Activated CD8-positive, alpha-beta T cell treated with anti-CD3 and anti-CD28 coated beads, Interleukin-2, amount 10 ng/mL, durations not matched to agents 7 days and 5 days (primary cell): ENCODE measurements around the gene SLC9C2. TPM values are rescaled to one million over a fixed set of nuclear protein-coding genes. Genes with fewer than 3 reads are reported as not detected.
"Not testable (repeated sequence)": the region's sequence is repeated elsewhere in the genome, so short reads cannot be mapped to it uniquely, and the experiment has no call there.

ENCODE experiments used
- ATAC-seq: fragments of 150-1000 bp; cut with Tn5 transposase; one replicate; pipeline ENCODE4 v1.10.0; 2021; ENCODE audit warnings: moderate library complexity
- CTCF ChIA-PET: fragments of 350-600 bp; sonication (Branson Sonifier 250); formaldehyde crosslinking; loops from one replicate; lab custom pipeline; 2021; ENCODE audit warnings: antibody characterized with exemption; lab: Charles Lee
- POLR2A ChIA-PET: fragments of 350-600 bp; sonication (Branson Sonifier 250); formaldehyde crosslinking; loops from one replicate; lab custom pipeline; 2021; ENCODE audit warnings: antibody characterized with exemption; lab: Charles Lee
- DNase-seq: peaks from one replicate; pipeline ENCODE4 v3.0.0-alpha.2; 2020
- H3K27ac Mint-ChIP-seq: one replicate; pipeline ENCODE4 v1.8.0; 2021; ENCODE audit warnings: mild to moderate bottlenecking, mixed read lengths
- H3K27me3 Mint-ChIP-seq: one replicate; pipeline ENCODE4 v1.8.0; 2021; ENCODE audit warnings: low read depth, mixed read lengths
- H3K36me3 Mint-ChIP-seq: one replicate; pipeline ENCODE4 v1.8.0; 2021; ENCODE audit warnings: low read depth, mixed read lengths
- H3K4me1 Mint-ChIP-seq: one replicate; pipeline ENCODE4 v1.8.0; 2021; ENCODE audit warnings: low read depth, mixed read lengths
- H3K4me3 Mint-ChIP-seq: one replicate; pipeline ENCODE4 v1.8.0; 2021; ENCODE audit warnings: mild to moderate bottlenecking, mixed read lengths
- H3K9me3 Mint-ChIP-seq: one replicate; pipeline ENCODE4 v1.8.0; 2022; ENCODE audit warnings: mixed read lengths; ENCODE audit not compliant: insufficient read depth
- total RNA-seq, 2 experiments: library from RNA; stranded (reverse); gene quantifications; one replicate each; pipeline ENCODE4 v1.2.3, GENCODE V29; 2021

SLC9C2 gene
- total RNA-seq, 2 experiments from 2014 or later, result not detected

- DNase-seq, H3K9me3 Mint-ChIP-seq, H3K27me3 Mint-ChIP-seq, H3K27ac Mint-ChIP-seq, POLR2A ChIA-PET, ATAC-seq, H3K4me3 Mint-ChIP-seq, H3K36me3 Mint-ChIP-seq: not testable (repeated sequence)
- CTCF ChIA-PET, result interaction anchor here (1.4 kb wide), 1 partner anchor 8 kb away, joined by 4 read pairs; no protein-coding TSS in a partner anchor
- peaks cover 12% of the 10 kb centered on the region for H3K4me1 Mint-ChIP-seq
These were observed 88.4 kb downstream of the SLC9C2 start for GRCh38 chr1:173514503-173514902.

- POLR2A ChIA-PET, result no interaction called here
- H3K9me3 Mint-ChIP-seq, result peaks cover 7% of the 10 kb centered on the region
- no peak overlapping the region for H3K4me3 Mint-ChIP-seq
- no peaks in the 10 kb centered on the region for H3K4me1 Mint-ChIP-seq
- H3K27me3 Mint-ChIP-seq, result peaks cover 7% of the 10 kb centered on the region
- no peak overlapping the region for H3K27ac Mint-ChIP-seq
- CTCF ChIA-PET, result interaction anchor here (1.2 kb wide), 2 partner anchors 15 to 81 kb away, joined by 3 to 4 read pairs; no protein-coding TSS in a partner anchor
- ATAC-seq (no peak), DNase-seq (no peak)
- H3K36me3 Mint-ChIP-seq, result peaks cover 2% of the 10 kb centered on the region
These were observed 93.1 kb downstream of the SLC9C2 start for GRCh38 chr1:173509797-173510196.

DNA sequence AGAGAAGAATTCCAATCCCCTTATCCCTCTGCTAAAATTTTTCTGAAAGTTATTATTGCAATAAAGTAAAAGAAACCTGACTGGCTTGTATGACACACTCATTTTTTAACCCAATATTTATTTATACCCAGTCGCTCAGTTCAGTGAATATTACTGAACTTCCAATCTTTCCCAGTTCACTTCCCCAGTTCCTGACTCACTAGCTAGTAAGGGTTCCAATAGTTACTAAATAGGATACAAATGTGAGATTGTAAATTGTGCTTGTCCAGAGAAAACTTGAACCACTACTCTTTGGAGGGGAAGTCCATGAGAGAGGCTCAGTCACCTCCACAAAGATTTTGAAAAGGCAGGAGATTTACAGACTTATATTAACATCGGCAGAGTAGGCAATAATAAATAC, 94.3 kb downstream of the SLC9C2 start:
- H3K9me3 Mint-ChIP-seq, result peaks cover 5% of the 10 kb centered on the region
- no peak for ATAC-seq
- H3K27me3 Mint-ChIP-seq, result peaks cover 4% of the 10 kb centered on the region
- no peaks in the 10 kb centered on the region for H3K36me3 Mint-ChIP-seq
- ChIA-PET POLR2A (no interaction called here), CTCF (interaction anchor here (3.7 kb wide), 1 partner anchor 78 kb away, joined by 25 read pairs; no protein-coding TSS in a partner anchor)
- no peak overlapping the region for H3K4me3 Mint-ChIP-seq
- H3K27ac Mint-ChIP-seq, result no peak overlapping the region
- DNase-seq, result no peak
- H3K4me1 Mint-ChIP-seq, result no peaks in the 10 kb centered on the region

DNA sequence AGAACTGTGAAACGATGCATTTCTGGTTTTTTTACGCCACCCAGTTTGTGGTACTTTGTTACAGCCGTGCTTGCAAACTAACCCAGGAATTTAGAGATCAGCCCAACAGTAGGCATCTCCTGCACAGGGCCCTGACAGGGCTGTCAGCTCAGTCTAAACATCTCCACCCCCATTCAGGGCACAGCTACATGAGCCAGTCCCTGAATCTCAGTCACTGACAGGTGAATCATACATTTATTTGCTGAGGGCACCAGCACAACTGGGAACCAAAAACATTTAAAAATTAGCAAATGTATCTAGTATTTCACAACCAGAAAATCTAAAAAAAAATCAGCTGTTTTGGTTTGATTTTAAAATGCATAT, 95.0 kb downstream of the SLC9C2 start:
- Mint-ChIP-seq H3K27ac (no peak overlapping the region), H3K27me3 (peaks cover 2% of the 10 kb centered on the region), H3K4me3 (no peak overlapping the region), H3K4me1 (no peaks in the 10 kb centered on the region), H3K9me3 (no peaks in the 10 kb centered on the region), H3K36me3 (no peaks in the 10 kb centered on the region)
- POLR2A ChIA-PET, result no interaction called here
- no peak for DNase-seq
- ATAC-seq, result no peak
- CTCF ChIA-PET, result interaction anchor here (1.2 to 3.7 kb wide), 2 partner anchors 30 to 77 kb away, joined by 3 to 25 read pairs; no protein-coding TSS in a partner anchor

DNA sequence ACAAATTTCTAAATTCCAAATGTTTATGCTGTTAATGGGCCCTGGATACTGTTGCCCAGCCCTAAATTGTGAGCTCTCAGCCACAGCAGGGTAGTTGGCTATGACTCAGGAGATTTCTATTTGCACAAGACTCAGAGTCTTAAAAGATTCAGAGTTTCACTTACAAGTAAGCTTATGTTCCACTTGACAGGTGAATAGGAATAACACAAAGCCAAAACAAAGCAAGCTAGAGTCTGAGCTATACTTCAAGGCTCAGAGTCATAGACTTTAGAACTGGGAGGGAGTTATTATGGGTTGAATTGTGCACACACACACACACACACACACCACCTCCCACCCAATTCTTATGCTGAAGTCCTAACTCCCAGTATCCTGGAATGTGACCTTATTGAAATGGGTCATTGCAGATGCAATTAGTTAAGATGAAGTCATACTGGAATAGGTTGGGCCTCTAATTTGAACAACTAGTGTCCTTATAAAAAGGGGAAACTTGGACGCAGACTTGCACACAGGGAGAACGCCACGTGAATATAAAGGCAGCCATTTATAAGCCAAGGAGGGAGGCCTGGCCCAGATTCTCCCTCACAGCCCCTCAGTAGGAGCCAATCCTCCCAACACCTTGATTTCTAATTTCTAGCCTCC, 95.5 kb downstream of the SLC9C2 start:
- ChIA-PET CTCF (interaction anchor here (1.2 to 3.7 kb wide), 2 partner anchors 29 to 77 kb away, joined by 3 to 25 read pairs; no protein-coding TSS in a partner anchor), POLR2A (no interaction called here)
- H3K4me3 Mint-ChIP-seq, result no peak overlapping the region
- ATAC-seq, result no peak
- H3K9me3 Mint-ChIP-seq, result no peaks in the 10 kb centered on the region
- no peak for DNase-seq
- no peaks in the 10 kb centered on the region for H3K4me1 Mint-ChIP-seq
- H3K27me3 Mint-ChIP-seq, result peaks cover 2% of the 10 kb centered on the region
- H3K36me3 Mint-ChIP-seq, result no peaks in the 10 kb centered on the region
- H3K27ac Mint-ChIP-seq, result no peak overlapping the region

DNA sequence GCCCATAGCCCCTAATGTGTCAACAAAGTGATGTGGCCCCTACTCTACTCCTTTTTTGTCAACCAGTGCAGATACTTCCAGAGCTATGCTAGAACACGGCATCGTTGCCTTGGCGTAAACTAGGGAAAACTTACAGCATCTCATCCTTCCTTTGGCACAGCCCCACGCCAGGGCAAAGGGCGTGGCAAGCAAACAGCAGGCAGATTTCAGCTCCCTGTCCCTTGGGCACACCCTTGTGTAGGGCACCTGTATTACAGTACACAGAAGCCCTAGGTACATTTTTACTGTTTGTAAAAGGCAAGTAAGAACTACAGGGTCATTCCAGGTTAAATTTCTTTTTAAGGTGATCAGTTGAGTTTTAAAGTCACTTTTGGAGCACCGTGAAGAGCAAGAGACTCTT, 96.4 kb downstream of the SLC9C2 start:
- Mint-ChIP-seq H3K4me3 (no peak overlapping the region), H3K27ac (no peak overlapping the region), H3K9me3 (no peaks in the 10 kb centered on the region), H3K4me1 (no peaks in the 10 kb centered on the region), H3K36me3 (no peaks in the 10 kb centered on the region), H3K27me3 (peaks cover 2% of the 10 kb centered on the region)
- no peak for ATAC-seq
- POLR2A ChIA-PET, result interaction anchor here (1.4 kb wide), 1 partner anchor 29 kb away, joined by 4 read pairs; no protein-coding TSS in a partner anchor
- CTCF ChIA-PET, result interaction anchor here (1.2 to 3.7 kb wide), 3 partner anchors 9 to 76 kb away, joined by 3 to 25 read pairs (median 4); no protein-coding TSS in a partner anchor
- DNase-seq, result peak; percentile 23

GRCh38 chr1:173505391-173505790, 97.5 kb downstream of the SLC9C2 start:
- no peak overlapping the region for H3K4me3 Mint-ChIP-seq
- H3K9me3 Mint-ChIP-seq, result no peaks in the 10 kb centered on the region
- H3K27me3 Mint-ChIP-seq, result peaks cover 3% of the 10 kb centered on the region
- ChIA-PET CTCF (interaction anchor here (1.2 to 3.7 kb wide), 3 partner anchors 10 to 75 kb away, joined by 3 to 25 read pairs (median 4); no protein-coding TSS in a partner anchor), POLR2A (interaction anchor here (1.4 kb wide), 1 partner anchor 28 kb away, joined by 4 read pairs; no protein-coding TSS in a partner anchor)
- DNase-seq (no peak), ATAC-seq (no peak)
- H3K4me1 Mint-ChIP-seq, result no peaks in the 10 kb centered on the region
- no peak overlapping the region for H3K27ac Mint-ChIP-seq
- no peaks in the 10 kb centered on the region for H3K36me3 Mint-ChIP-seq

- no peak for ATAC-seq
- POLR2A ChIA-PET, result no interaction called here
- DNase-seq, result no peak
- peaks cover 3% of the 10 kb centered on the region for H3K9me3 Mint-ChIP-seq
- no peak overlapping the region for H3K4me3 Mint-ChIP-seq
- CTCF ChIA-PET, result no interaction called here
- H3K27me3 Mint-ChIP-seq, result peaks cover 3% of the 10 kb centered on the region
- H3K4me1 Mint-ChIP-seq, result no peaks in the 10 kb centered on the region
- H3K27ac Mint-ChIP-seq, result no peak overlapping the region
- H3K36me3 Mint-ChIP-seq, result no peaks in the 10 kb centered on the region
These were observed 98.6 kb downstream of the SLC9C2 start for GRCh38 chr1:173504268-173504667.

- ChIA-PET CTCF (no interaction called here), POLR2A (no interaction called here)
- DNase-seq (no peak), ATAC-seq (no peak)
- Mint-ChIP-seq H3K27me3 (peaks cover 3% of the 10 kb centered on the region), H3K36me3 (no peaks in the 10 kb centered on the region), H3K4me1 (no peaks in the 10 kb centered on the region), H3K4me3 (no peak overlapping the region), H3K27ac (no peak overlapping the region), H3K9me3 (peaks cover 3% of the 10 kb centered on the region)
These were observed 99.5 kb downstream of the SLC9C2 start for GRCh38 chr1:173503391-173503790.

DNA sequence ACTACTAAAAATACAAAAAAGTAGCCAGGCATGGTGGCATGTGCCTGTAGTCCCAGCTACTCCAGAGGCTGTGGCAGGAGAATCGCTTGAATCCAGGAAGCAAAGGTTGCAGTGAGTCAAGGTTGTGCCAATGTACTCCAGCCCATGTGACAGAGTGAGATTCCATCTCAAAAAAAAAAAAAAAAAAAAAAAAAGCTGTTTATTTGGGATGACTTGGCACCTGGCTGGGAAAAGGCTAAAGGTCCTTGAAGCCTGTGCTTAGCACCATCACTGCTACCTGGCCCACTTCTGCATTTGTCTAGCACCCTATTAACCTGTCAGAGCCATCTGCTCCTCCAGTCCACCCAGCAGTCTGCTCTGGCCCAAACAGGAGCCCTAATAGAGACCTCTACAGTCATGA, 100.8 kb downstream of the SLC9C2 start:
- CTCF ChIA-PET, result interaction anchor here (0.7 kb wide), 1 partner anchor 254 kb away, joined by 3 read pairs; no protein-coding TSS in a partner anchor
- no peak for DNase-seq
- H3K27ac Mint-ChIP-seq, result no peak overlapping the region
- POLR2A ChIA-PET, result no interaction called here
- H3K4me3 Mint-ChIP-seq, result no peak overlapping the region
- H3K27me3 Mint-ChIP-seq, result peaks cover 3% of the 10 kb centered on the region
- peaks cover 4% of the 10 kb centered on the region for H3K9me3 Mint-ChIP-seq
- no peak for ATAC-seq
- no peaks in the 10 kb centered on the region for H3K36me3 Mint-ChIP-seq
- no peaks in the 10 kb centered on the region for H3K4me1 Mint-ChIP-seq

DNA sequence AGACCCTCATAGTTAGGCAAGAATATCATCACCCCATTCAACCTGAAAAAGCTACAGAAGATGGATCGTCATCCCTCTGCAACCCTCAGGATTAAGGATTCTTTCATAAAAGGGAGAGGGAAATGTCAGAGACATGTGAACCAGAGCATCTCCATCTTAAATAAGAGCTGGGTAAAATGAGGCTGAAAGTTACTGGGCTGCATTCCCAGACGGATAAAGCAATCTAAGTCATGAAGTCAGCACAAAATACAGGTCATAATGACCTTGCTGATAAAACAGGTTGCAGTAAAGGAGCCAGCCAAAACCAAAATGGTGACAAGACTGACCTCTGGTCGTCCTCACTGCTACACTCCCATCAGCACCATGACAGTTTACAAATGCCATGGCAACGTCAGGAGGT, 103.1 kb downstream of the SLC9C2 start:
- ATAC-seq (no peak), DNase-seq (no peak)
- ChIA-PET CTCF (interaction anchor here (2.2 kb wide), 1 partner anchor 70 kb away, joined by 6 read pairs; no protein-coding TSS in a partner anchor), POLR2A (interaction anchor here (0.5 kb wide), 1 partner anchor 273 kb away, joined by 3 read pairs; no protein-coding TSS in a partner anchor)
- Mint-ChIP-seq H3K27me3 (peaks cover 2% of the 10 kb centered on the region), H3K4me1 (no peaks in the 10 kb centered on the region), H3K36me3 (peaks cover 1% of the 10 kb centered on the region), H3K9me3 (peaks cover 9% of the 10 kb centered on the region), H3K27ac (no peak overlapping the region), H3K4me3 (no peak overlapping the region)

DNA sequence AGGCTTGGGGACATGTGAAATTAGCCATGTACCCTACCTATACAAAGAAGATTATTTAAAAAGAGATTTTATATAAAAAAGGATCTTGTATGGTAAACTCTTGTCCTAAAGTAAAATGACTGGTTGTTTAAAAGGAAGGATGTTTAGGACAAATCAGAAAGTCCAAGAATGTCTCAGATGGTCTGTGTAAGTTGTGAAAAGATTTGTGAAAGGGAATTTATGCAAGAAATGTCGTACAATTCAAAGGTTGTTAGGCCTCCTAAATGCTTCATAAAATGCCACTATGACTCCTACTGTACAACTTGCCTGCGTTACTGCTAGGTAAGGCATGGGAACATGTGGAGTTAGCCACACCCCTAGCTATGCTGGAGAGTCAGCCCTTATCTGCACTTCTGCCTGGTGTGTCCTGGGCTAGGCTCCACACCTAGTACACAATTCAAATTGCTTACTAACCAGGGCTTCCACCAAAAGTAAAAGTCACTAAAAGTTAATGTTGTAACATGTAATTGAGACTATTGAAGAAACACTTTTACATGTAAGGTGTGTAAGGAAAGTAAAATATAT, 106.0 kb downstream of the SLC9C2 start:
- Mint-ChIP-seq H3K4me1 (peaks cover 2% of the 10 kb centered on the region), H3K36me3 (peaks cover 10% of the 10 kb centered on the region), H3K4me3 (no peak overlapping the region), H3K27me3 (peaks cover 2% of the 10 kb centered on the region), H3K27ac (no peak overlapping the region), H3K9me3 (peaks cover 25% of the 10 kb centered on the region)
- no peak for DNase-seq
- ChIA-PET POLR2A (no interaction called here), CTCF (no interaction called here)
- ATAC-seq, result no peak
